HepG2 (cell line): ENCODE results near the gene VGF. TPM values are rescaled to one million over a fixed set of nuclear protein-coding genes. Genes with fewer than 3 reads are reported as not detected.

ENCODE experiments used
- HOXA3 ChIP-seq: sonication (generic); formaldehyde crosslinking; IDR thresholded peaks from 2 replicates; pipeline ENCODE4 v1.5.0; 2020; ENCODE audit warnings: missing genetic modification reagents
- NCOA2 ChIP-seq: sonication (generic); formaldehyde crosslinking; IDR thresholded peaks from 2 replicates; pipeline ENCODE4 v1.8.0; 2022; ENCODE audit warnings: inconsistent platforms
- NRL ChIP-seq: sonication (generic); formaldehyde crosslinking; IDR thresholded peaks from 2 replicates; pipeline ENCODE4 v1.5.0; 2020; ENCODE audit warnings: missing genetic modification reagents, mild to moderate bottlenecking, moderate library complexity, borderline replicate concordance
- POGK ChIP-seq: sonication (generic); formaldehyde crosslinking; conservative IDR thresholded peaks from 2 replicates; pipeline ENCODE4 v1.8.0; 2022; ENCODE audit warnings: mild to moderate bottlenecking, moderate library complexity, missing genetic modification reagents
- PRDM15 ChIP-seq: sonication (generic); formaldehyde crosslinking; IDR thresholded peaks from 2 replicates; pipeline ENCODE4 v1.4.0; 2020; ENCODE audit warnings: missing genetic modification reagents
- SMARCE1 ChIP-seq: fragments of 450-650 bp; IDR thresholded peaks from 2 replicates; pipeline ENCODE4 v1.6.1; 2017; ENCODE audit warnings: borderline replicate concordance
- U2AF1 ChIP-seq: fragments of 200-400 bp; formaldehyde crosslinking; optimal IDR thresholded peaks from 2 replicates; pipeline ENCODE3; 2017; ENCODE audit warnings: mild to moderate bottlenecking, low read depth, low read length
- ZBTB10 ChIP-seq: sonication (generic); formaldehyde crosslinking; IDR thresholded peaks from 2 replicates; pipeline ENCODE4 v1.4.0; 2020; ENCODE audit warnings: missing genetic modification reagents, borderline replicate concordance
- ZBTB38 ChIP-seq: sonication (generic); formaldehyde crosslinking; IDR thresholded peaks from 2 replicates; pipeline ENCODE4 v1.5.1; 2020; ENCODE audit warnings: mild to moderate bottlenecking, missing genetic modification reagents
- ZNF274 ChIP-seq: sonication (generic); formaldehyde crosslinking; IDR thresholded peaks from 2 replicates; pipeline ENCODE4 v1.5.1; 2020; ENCODE audit warnings: mild to moderate bottlenecking, missing genetic modification reagents
- ZNF30 ChIP-seq: sonication (generic); formaldehyde crosslinking; IDR thresholded peaks from 2 replicates; pipeline ENCODE4 v1.5.0; 2020; ENCODE audit warnings: mild to moderate bottlenecking, missing genetic modification reagents
- ZNF512B ChIP-seq: sonication (generic); formaldehyde crosslinking; IDR thresholded peaks from 2 replicates; pipeline ENCODE4 v1.5.1; 2020; ENCODE audit warnings: missing genetic modification reagents, mild to moderate bottlenecking, borderline replicate concordance
- ZNF572 ChIP-seq: sonication (generic); formaldehyde crosslinking; IDR thresholded peaks from 2 replicates; pipeline ENCODE4 v1.5.1; 2020; ENCODE audit warnings: mild to moderate bottlenecking, missing genetic modification reagents
- ZNF746 ChIP-seq: sonication (generic); formaldehyde crosslinking; IDR thresholded peaks from 2 replicates; pipeline ENCODE4 v1.8.0; 2022; ENCODE audit warnings: mild to moderate bottlenecking, missing genetic modification reagents
- ZNF775 ChIP-seq: sonication (generic); formaldehyde crosslinking; IDR thresholded peaks from 2 replicates; pipeline ENCODE4 v1.4.0; 2020; ENCODE audit warnings: missing genetic modification reagents, mild to moderate bottlenecking, moderate library complexity, borderline replicate concordance
- polyA plus RNA-seq, 8 experiments: library from polyadenylated mRNA; depleted of rRNA in 3 of 8; stranded (reverse) in 7 of 8; unstranded in 1 of 8; fragments of >200 nt; fragmentation: Illumina TruSeq in 4 of 8; extraction: Trizol in 4 of 8; gene quantifications; 2 replicates each; pipeline versions ENCODE4 v1.2.1 to v1.2.3, GENCODE V29; 2011 to 2016; ENCODE audit warnings: low read depth in 4 of 8, missing spikeins in 1 of 8, mixed read lengths in 1 of 8; ENCODE audit not compliant: insufficient read depth in 1 of 8
- total RNA-seq, 5 experiments: library from RNA; depleted of rRNA; stranded (reverse); fragments of >200 nt; fragmentation: Illumina TruSeq; extraction: Trizol; gene quantifications; 2 replicates each; pipeline ENCODE4 v1.2.3, GENCODE V29; 2016; ENCODE audit warnings: low read depth in 1 of 5

Gene VGF
- total and polyA plus RNA-seq, 2 of the 13 experiments (the other 11 are each of a cell fraction or from before 2014, with no cell fraction given) = 0.12 to 0.46 TPM

- TF ChIP-seq PRDM15 (CRISPR knock-in tag) = no peak
- no peak for TF ChIP-seq SMARCE1
- no peak for TF ChIP-seq ZNF775 (CRISPR knock-in tag)
- peak; percentile 97 for TF ChIP-seq POGK (CRISPR knock-in tag)
- no peak for TF ChIP-seq ZNF512B (CRISPR knock-in tag)
- TF ChIP-seq U2AF1 = peak; percentile 70
- TF ChIP-seq NCOA2 (CRISPR knock-in tag) = peak; percentile 87
- TF ChIP-seq NRL (CRISPR knock-in tag) = peak; percentile 65; the same call in 1 of the 2 replicates
- peak; percentile 89 for TF ChIP-seq HOXA3 (CRISPR knock-in tag)
- TF ChIP-seq ZNF746 = peak; percentile 34
- TF ChIP-seq ZNF274 (CRISPR knock-in tag) = no peak
- peak; percentile 81 for TF ChIP-seq ZBTB38 (CRISPR knock-in tag)
- peak; percentile 87; the same call in 1 of the 2 replicates for TF ChIP-seq ZBTB10 (CRISPR knock-in tag)
- no peak for TF ChIP-seq ZNF30 (CRISPR knock-in tag)
- TF ChIP-seq ZNF572 (CRISPR knock-in tag) = no peak
Observed at GRCh38 chr7:101126651-101127459, 38.5 kb downstream of the VGF start, which contains the start of gene SERPINE1 (continued).
